Stromal cell of bone marrow (primary cell): Measurements from ENCODE around the gene ELOVL6.
A peak's percentile ranks its signal among the peaks of the same experiment; 100 is the strongest.
"Not testable (repeated sequence)": the region's sequence is repeated elsewhere in the genome, so short reads cannot be mapped to it uniquely, and the experiment has no call there.

ENCODE experiments used
- DNase-seq: peaks from one replicate; pipeline ENCODE4 v3.0.0-alpha.2; 2012; ENCODE audit warnings: low read depth

ELOVL6 gene

GRCh38 chr4:110160618-110161017, 37.8 kb downstream of the ELOVL6 start:
- DNase-seq = no peak

GRCh38 chr4:110159541-110159940, 38.9 kb downstream of the ELOVL6 start:
- DNase-seq = no peak

GRCh38 chr4:110157580-110157979, 40.8 kb downstream of the ELOVL6 start:
- DNase-seq = no peak

GRCh38 chr4:110157166-110157565, 41.2 kb downstream of the ELOVL6 start:
- DNase-seq = not testable (repeated sequence)

- DNase-seq = no peak
Measured at GRCh38 chr4:110156442-110156841, 42.0 kb downstream of the ELOVL6 start.

GRCh38 chr4:110155654-110156053, 42.8 kb downstream of the ELOVL6 start:
- no peak for DNase-seq

- no peak for DNase-seq
Measured at GRCh38 chr4:110154582-110154981, 43.8 kb downstream of the ELOVL6 start.

- DNase-seq = no peak
Measured at GRCh38 chr4:110152386-110152785, 46.0 kb downstream of the ELOVL6 start.

- DNase-seq = no peak
Measured at GRCh38 chr4:110149089-110149488, 49.3 kb downstream of the ELOVL6 start.

- DNase-seq = no peak
Measured at GRCh38 chr4:110142461-110142860, 56.0 kb downstream of the ELOVL6 start.

GRCh38 chr4:110139815-110140214, 58.6 kb downstream of the ELOVL6 start:
- DNase-seq = no peak

GRCh38 chr4:110139111-110139510, 59.3 kb downstream of the ELOVL6 start:
- no peak for DNase-seq

GRCh38 chr4:110138551-110138950, 59.9 kb downstream of the ELOVL6 start:
- no peak for DNase-seq

- DNase-seq = no peak
Measured at GRCh38 chr4:110137829-110138228, 60.6 kb downstream of the ELOVL6 start.

GRCh38 chr4:110135523-110135922, 62.9 kb downstream of the ELOVL6 start:
- DNase-seq = no peak

- DNase-seq = no peak
Measured at GRCh38 chr4:110135076-110135475, 63.3 kb downstream of the ELOVL6 start.

- DNase-seq = peak; percentile 12
Measured at GRCh38 chr4:110134269-110134869, 64.0 kb downstream of the ELOVL6 start.

- DNase-seq = no peak
Measured at GRCh38 chr4:110132816-110133719, 65.3 kb downstream of the ELOVL6 start.

- no peak for DNase-seq
Measured at GRCh38 chr4:110131916-110132315, 66.5 kb downstream of the ELOVL6 start.

- DNase-seq = no peak
Measured at GRCh38 chr4:110130576-110131358, 67.6 kb downstream of the ELOVL6 start.

GRCh38 chr4:110129544-110129943, 68.9 kb downstream of the ELOVL6 start:
- DNase-seq = no peak

- DNase-seq = no peak
Measured at GRCh38 chr4:110128472-110128919, 69.9 kb downstream of the ELOVL6 start.

GRCh38 chr4:110128029-110128428, 70.4 kb downstream of the ELOVL6 start:
- no peak for DNase-seq
